ENCODE data around the gene DYNLT1.
"Not testable (repeated sequence)": the region's sequence is repeated elsewhere in the genome, so short reads cannot be mapped to it uniquely, and the experiment has no call there.

DYNLT1 gene

GRCh38 chr6:158608221-158608620, 36.3 kb downstream of the DYNLT1 start:
- Histone ChIP-seq H3K27ac (replicated peaks) (no peak overlapping the region), H3K4me3 (replicated peaks; ENCODE audit: insufficient read depth, low read length) (no peak overlapping the region), H3K27me3 (ENCODE audit: insufficient read depth, poor library complexity, severe bottlenecking) (no peaks in the 10 kb centered on the region)
- no peak for DNase-seq (ENCODE audit: low read depth in 1 of 2, low spot score in 1 of 2)
- TF ChIP-seq GABPA (IDR thresholded peaks at IDR 0.05; ENCODE audit: low read depth) (no peak), SPI1 (IDR thresholded peaks at IDR 0.05; ENCODE audit: borderline replicate concordance, low read depth) (no peak), REST (IDR thresholded peaks at IDR 0.05; ENCODE audit: insufficient replicate concordance, low read depth) (no peak), CTCF (IDR thresholded peaks at IDR 0.05; ENCODE audit: insufficient read depth, low read length) (no peak), POLR2AphosphoS5 (IDR thresholded peaks at IDR 0.05; ENCODE audit: low read depth) (no peak)

GRCh38 chr6:158607411-158608170, 37.0 kb downstream of the DYNLT1 start:
- no peaks in the 10 kb centered on the region for H3K27me3 ChIP-seq (ENCODE audit: insufficient read depth, poor library complexity, severe bottlenecking)
- no peak overlapping the region for H3K4me3 ChIP-seq (replicated peaks; ENCODE audit: insufficient read depth, low read length)
- no peak for TF ChIP-seq GABPA (IDR thresholded peaks at IDR 0.05; ENCODE audit: low read depth)
- TF ChIP-seq SPI1 (IDR thresholded peaks at IDR 0.05; ENCODE audit: borderline replicate concordance, low read depth): no peak
- no peak for TF ChIP-seq REST (IDR thresholded peaks at IDR 0.05; ENCODE audit: insufficient replicate concordance, low read depth)
- no peak for TF ChIP-seq CTCF (IDR thresholded peaks at IDR 0.05; ENCODE audit: insufficient read depth, low read length)
- TF ChIP-seq POLR2AphosphoS5 (IDR thresholded peaks at IDR 0.05; ENCODE audit: low read depth): no peak
- no peak for DNase-seq (ENCODE audit: low read depth in 1 of 2, low spot score in 1 of 2)
- no peak overlapping the region for H3K27ac ChIP-seq (replicated peaks)

- H3K27me3 ChIP-seq (ENCODE audit: insufficient read depth, poor library complexity, severe bottlenecking): no peaks in the 10 kb centered on the region
- TF ChIP-seq GABPA (IDR thresholded peaks at IDR 0.05; ENCODE audit: low read depth) (no peak), POLR2AphosphoS5 (IDR thresholded peaks at IDR 0.05; ENCODE audit: low read depth) (no peak), CTCF (IDR thresholded peaks at IDR 0.05; ENCODE audit: insufficient read depth, low read length) (no peak), REST (IDR thresholded peaks at IDR 0.05; ENCODE audit: insufficient replicate concordance, low read depth) (no peak), SPI1 (IDR thresholded peaks at IDR 0.05; ENCODE audit: borderline replicate concordance, low read depth) (no peak)
- no peak for DNase-seq (ENCODE audit: low read depth in 1 of 2, low spot score in 1 of 2)
- no peak overlapping the region for H3K27ac ChIP-seq (replicated peaks)
- H3K4me3 ChIP-seq (replicated peaks; ENCODE audit: insufficient read depth, low read length): no peak overlapping the region
Observed at GRCh38 chr6:158606935-158607334, 37.6 kb downstream of the DYNLT1 start.

GRCh38 chr6:158606011-158606410, 38.5 kb downstream of the DYNLT1 start:
- H3K4me3 ChIP-seq (replicated peaks; ENCODE audit: insufficient read depth, low read length); DNase-seq (ENCODE audit: low read depth in 1 of 2, low spot score in 1 of 2); H3K27me3 ChIP-seq (ENCODE audit: insufficient read depth, poor library complexity, severe bottlenecking); H3K27ac ChIP-seq (replicated peaks): not testable (repeated sequence)
